ENCODE results near the gene RAB11FIP4.

RAB11FIP4 gene

GRCh38 chr17:31460226-31460721 lies 68.8 kb downstream of the RAB11FIP4 start:
- DNase-seq (ENCODE audit: low read depth), result no peak

GRCh38 chr17:31461227-31461810 lies 69.8 kb downstream of the RAB11FIP4 start:
- no peak for DNase-seq (ENCODE audit: low read depth)

GRCh38 chr17:31462261-31462660 lies 70.8 kb downstream of the RAB11FIP4 start:
- no peak for DNase-seq (ENCODE audit: low read depth)

GRCh38 chr17:31466096-31466760 lies 74.8 kb downstream of the RAB11FIP4 start:
- no peak for DNase-seq (ENCODE audit: low read depth)

- no peak for DNase-seq (ENCODE audit: low read depth)
These were observed 76.2 kb downstream of the RAB11FIP4 start for GRCh38 chr17:31467502-31468256.

- DNase-seq (ENCODE audit: low read depth), result no peak
These were observed 78.5 kb downstream of the RAB11FIP4 start for GRCh38 chr17:31469959-31470358.

- DNase-seq (ENCODE audit: low read depth), result no peak
These were observed 79.1 kb downstream of the RAB11FIP4 start for GRCh38 chr17:31470592-31470991.

- DNase-seq (ENCODE audit: low read depth), result no peak
These were observed 80.7 kb downstream of the RAB11FIP4 start for GRCh38 chr17:31472137-31472536.

GRCh38 chr17:31475378-31476162 lies 84.1 kb downstream of the RAB11FIP4 start:
- DNase-seq (ENCODE audit: low read depth), result no peak

- no peak for DNase-seq (ENCODE audit: low read depth)
These were observed 85.3 kb downstream of the RAB11FIP4 start for GRCh38 chr17:31476525-31477416.

- no peak for DNase-seq (ENCODE audit: low read depth)
These were observed 86.1 kb downstream of the RAB11FIP4 start for GRCh38 chr17:31477417-31478055.

- DNase-seq (ENCODE audit: low read depth), result no peak
These were observed 87.6 kb downstream of the RAB11FIP4 start for GRCh38 chr17:31479062-31479408.

- DNase-seq (ENCODE audit: low read depth), result no peak
These were observed 88.0 kb downstream of the RAB11FIP4 start for GRCh38 chr17:31479524-31479923.

GRCh38 chr17:31480067-31480466 lies 88.6 kb downstream of the RAB11FIP4 start:
- no peak for DNase-seq (ENCODE audit: low read depth)

- no peak for DNase-seq (ENCODE audit: low read depth)
These were observed 89.7 kb downstream of the RAB11FIP4 start for GRCh38 chr17:31480904-31481782.

- DNase-seq (ENCODE audit: low read depth), result no peak
These were observed 90.3 kb downstream of the RAB11FIP4 start for GRCh38 chr17:31481783-31482081.

- no peak for DNase-seq (ENCODE audit: low read depth)
These were observed 93.3 kb downstream of the RAB11FIP4 start for GRCh38 chr17:31484821-31485220.

GRCh38 chr17:31486351-31487062 lies 95.0 kb downstream of the RAB11FIP4 start:
- no peak for DNase-seq (ENCODE audit: low read depth)

GRCh38 chr17:31487063-31487647 lies 95.7 kb downstream of the RAB11FIP4 start:
- no peak for DNase-seq (ENCODE audit: low read depth)
